Measurements from ENCODE around the gene CACNA1I. TPM values are rescaled to one million over a fixed set of nuclear protein-coding genes. Genes with fewer than 3 reads are reported as not detected.

The CACNA1I gene
- total RNA-seq, 6 experiments from 2014 or later, result 0.06 TPM; not detected in 5

GRCh38 chr22:39648630-39648950, 78.0 kb downstream of the CACNA1I start:
- Histone ChIP-seq H3K9me3 (no peaks in the 10 kb centered on the region), H3K4me3 (no peak overlapping the region), H3K4me1 (no peaks in the 10 kb centered on the region), H3K36me3 (no peaks in the 10 kb centered on the region), H3K27ac (no peak overlapping the region), H3K27me3 (no peaks in the 10 kb centered on the region)
- DNase-seq, result no peak
- intact Hi-C loops (cut with DNase I), result no loop called here
- no peak for TF ChIP-seq POLR2A (IDR thresholded peaks at IDR 0.05)
- TF ChIP-seq, protein P1, sequence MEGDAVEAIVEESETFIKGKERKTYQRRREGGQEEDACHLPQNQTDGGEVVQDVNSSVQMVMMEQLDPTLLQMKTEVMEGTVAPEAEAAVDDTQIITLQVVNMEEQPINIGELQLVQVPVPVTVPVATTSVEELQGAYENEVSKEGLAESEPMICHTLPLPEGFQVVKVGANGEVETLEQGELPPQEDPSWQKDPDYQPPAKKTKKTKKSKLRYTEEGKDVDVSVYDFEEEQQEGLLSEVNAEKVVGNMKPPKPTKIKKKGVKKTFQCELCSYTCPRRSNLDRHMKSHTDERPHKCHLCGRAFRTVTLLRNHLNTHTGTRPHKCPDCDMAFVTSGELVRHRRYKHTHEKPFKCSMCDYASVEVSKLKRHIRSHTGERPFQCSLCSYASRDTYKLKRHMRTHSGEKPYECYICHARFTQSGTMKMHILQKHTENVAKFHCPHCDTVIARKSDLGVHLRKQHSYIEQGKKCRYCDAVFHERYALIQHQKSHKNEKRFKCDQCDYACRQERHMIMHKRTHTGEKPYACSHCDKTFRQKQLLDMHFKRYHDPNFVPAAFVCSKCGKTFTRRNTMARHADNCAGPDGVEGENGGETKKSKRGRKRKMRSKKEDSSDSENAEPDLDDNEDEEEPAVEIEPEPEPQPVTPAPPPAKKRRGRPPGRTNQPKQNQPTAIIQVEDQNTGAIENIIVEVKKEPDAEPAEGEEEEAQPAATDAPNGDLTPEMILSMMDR (IDR thresholded peaks at IDR 0.05), result no peak
- no peak for ATAC-seq
- no CpG with 5 or more reads among the region's 5 CpGs for WGBS (ENCODE audit: insufficient coverage, low coverage, low lambda C conversion rate, missing lambda C conversion rate)

- DNase-seq, result no peak
These were observed 79.0 kb downstream of the CACNA1I start for GRCh38 chr22:39649500-39650089.

DNA sequence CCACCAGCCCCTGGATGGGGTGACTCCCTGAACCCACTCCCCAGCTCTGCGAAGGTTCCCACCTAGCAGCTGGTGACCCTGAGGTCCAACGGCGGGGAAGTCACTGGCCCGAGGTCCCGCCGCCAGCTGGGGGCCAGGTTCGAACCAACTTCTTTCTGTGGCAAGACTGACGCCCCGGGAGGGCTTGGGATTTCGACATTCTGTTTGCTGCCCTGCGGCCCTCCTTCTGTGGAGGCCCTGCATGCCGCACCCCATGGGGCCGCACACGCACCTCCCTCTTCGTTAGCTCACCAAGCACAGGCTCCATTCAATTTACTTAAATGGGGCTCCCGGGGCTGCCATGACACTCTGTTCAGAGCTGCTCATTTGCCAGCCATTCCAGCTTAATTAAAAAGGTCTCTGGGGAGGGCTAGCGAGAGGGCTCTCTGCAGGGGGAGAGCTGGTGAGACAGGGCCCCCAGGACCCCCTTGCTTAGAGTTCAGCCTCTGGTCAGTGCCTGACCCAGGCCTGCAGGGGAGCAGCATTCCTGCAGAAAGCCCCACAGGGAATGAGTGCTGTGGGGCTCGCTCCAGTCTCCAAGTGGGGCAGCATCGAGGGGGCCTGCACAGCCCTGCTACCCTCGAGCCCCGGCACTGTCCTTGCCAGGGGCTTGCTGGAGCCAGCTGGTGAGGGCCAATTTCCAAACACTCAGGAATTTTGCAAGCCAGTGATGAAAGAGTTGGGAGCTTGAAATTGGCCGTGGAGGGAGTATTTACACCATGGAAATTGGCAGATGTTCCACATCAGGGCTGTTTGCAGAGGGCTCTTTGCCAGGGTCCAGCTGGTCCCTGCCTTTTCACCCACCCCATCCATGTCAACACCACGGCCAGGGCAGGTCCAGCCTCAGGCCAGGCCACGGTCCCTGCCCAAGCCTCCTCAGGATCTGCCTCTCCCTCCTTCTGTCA, 80.8 kb downstream of the CACNA1I start:
- TF ChIP-seq, protein P1 (IDR thresholded peaks at IDR 0.05), result no peak
- TF ChIP-seq POLR2A (IDR thresholded peaks at IDR 0.05), result no peak
- ATAC-seq, result peak in 3 of 4 donors; percentile 53 to 72 (median 54)

More at GRCh38 chr22:39649500-39650089, 79.0 kb downstream of the CACNA1I start:
- TF ChIP-seq POLR2A (IDR thresholded peaks at IDR 0.05), result no peak
- TF ChIP-seq, protein P1 (IDR thresholded peaks at IDR 0.05), result no peak
- WGBS (ENCODE audit: insufficient coverage, low coverage, low lambda C conversion rate, missing lambda C conversion rate), result 87% methylated on average over 21 of the region's 41 CpGs
- Histone ChIP-seq H3K36me3 (no peaks in the 10 kb centered on the region), H3K27ac (no peak overlapping the region), H3K4me3 (no peak overlapping the region), H3K27me3 (no peaks in the 10 kb centered on the region), H3K9me3 (no peaks in the 10 kb centered on the region), H3K4me1 (no peaks in the 10 kb centered on the region)
- intact Hi-C loops (cut with DNase I), result no loop called here
- no peak for ATAC-seq

DNA sequence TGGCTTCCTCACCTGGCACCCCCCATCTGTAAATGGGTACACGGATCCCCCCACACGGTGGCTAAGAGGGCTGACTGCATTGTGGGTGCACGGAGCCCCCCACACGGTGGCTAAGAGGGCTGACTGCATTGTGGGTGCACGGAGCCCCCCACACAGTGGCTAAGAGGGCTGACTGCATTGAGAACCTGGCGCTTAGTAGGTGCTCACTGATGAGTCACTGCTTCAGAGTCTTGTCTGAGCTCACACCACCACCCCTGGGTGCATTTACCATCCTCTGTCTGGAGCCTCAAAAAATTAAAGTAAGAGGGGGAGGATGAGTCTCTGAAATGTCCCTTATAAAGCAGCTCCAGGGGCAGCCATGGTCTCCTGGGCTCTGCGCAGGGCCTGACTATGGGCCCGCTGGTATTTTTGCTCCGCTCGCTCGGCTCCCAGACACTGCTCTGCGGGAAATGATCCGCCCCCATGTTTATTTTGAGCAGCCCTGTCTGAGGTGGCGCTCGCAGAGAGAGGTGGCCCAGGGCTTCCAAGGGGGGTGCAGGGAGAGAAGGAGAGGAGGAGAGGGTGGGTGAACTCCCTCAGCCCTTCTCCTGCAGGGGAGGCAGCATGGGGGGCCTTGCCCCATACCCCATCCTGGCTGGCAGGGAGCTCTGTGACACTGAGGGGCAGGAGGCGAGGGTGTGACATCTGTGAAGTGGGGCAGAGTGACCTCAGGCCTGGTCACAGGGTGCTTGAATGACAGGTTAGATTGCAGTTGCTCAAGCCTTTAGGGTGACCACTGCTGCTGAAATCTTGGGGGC, 82.6 kb downstream of the CACNA1I start:
- no peaks in the 10 kb centered on the region for H3K27me3 ChIP-seq
- DNase-seq (no peak), ATAC-seq (no peak)
- intact Hi-C loops (cut with DNase I), result no loop called here
- H3K4me1 ChIP-seq, result no peaks in the 10 kb centered on the region
- no peaks in the 10 kb centered on the region for H3K9me3 ChIP-seq
- H3K36me3 ChIP-seq, result no peaks in the 10 kb centered on the region
- 24% methylated on average over 7 of the region's 16 CpGs for WGBS (ENCODE audit: insufficient coverage, low coverage, low lambda C conversion rate, missing lambda C conversion rate)
- H3K4me3 ChIP-seq, result no peak overlapping the region
- no peak for TF ChIP-seq POLR2A (IDR thresholded peaks at IDR 0.05)
- TF ChIP-seq, protein P1 (IDR thresholded peaks at IDR 0.05), result no peak
- no peak overlapping the region for H3K27ac ChIP-seq

More for the DNA sequence above, 80.8 kb downstream of the CACNA1I start:
- H3K36me3 ChIP-seq, result no peaks in the 10 kb centered on the region
- H3K4me3 ChIP-seq, result no peak overlapping the region
- WGBS (ENCODE audit: insufficient coverage, low coverage, low lambda C conversion rate, missing lambda C conversion rate), result 8% methylated on average over 2 of the region's 24 CpGs
- intact Hi-C loops (cut with DNase I), result no loop called here
- DNase-seq, result no peak
- no peaks in the 10 kb centered on the region for H3K4me1 ChIP-seq
- H3K27me3 ChIP-seq, result no peaks in the 10 kb centered on the region
- H3K27ac ChIP-seq, result no peak overlapping the region
- H3K9me3 ChIP-seq, result no peaks in the 10 kb centered on the region
